Sigmoid colon (tissue), 7 donors: Measurements from ENCODE around the gene FILIP1L. TPM values are rescaled to one million over a fixed set of nuclear protein-coding genes. Genes with fewer than 3 reads are reported as not detected.

Experiments
- DNase-seq: peaks from one replicate; pipeline ENCODE4 v3.0.0-alpha.2; 2019
- H3K27ac ChIP-seq, 4 donors: fragments of 200-600 bp; sonication (generic); one replicate each; pipeline ENCODE4 v1.5.1; 2016 to 2019; ENCODE audit warnings: mild to moderate bottlenecking in 1 of 4
- H3K27me3 ChIP-seq, 3 donors: fragments of 200-600 bp; sonication (generic); one replicate each; pipeline ENCODE4 v1.5.1; 2019; ENCODE audit warnings: mild to moderate bottlenecking in 1 of 3
- H3K36me3 ChIP-seq, 4 donors: fragments of 200-600 bp; sonication (generic); one replicate each; pipeline ENCODE4 v1.5.1; 2016 to 2019
- H3K4me1 ChIP-seq, 4 donors: fragments of 200-600 bp; sonication (generic); one replicate each; pipeline ENCODE4 v1.5.1; 2017 to 2019
- H3K4me3 ChIP-seq, 4 donors: fragments of 200-600 bp; sonication (generic); one replicate each; pipeline ENCODE4 v1.5.1; 2017 to 2019; ENCODE audit warnings: mild to moderate bottlenecking in 2 of 4, moderate library complexity in 1 of 4
- H3K9me3 ChIP-seq, 4 donors: fragments of 200-600 bp in 3 of 4; sonication (generic) in 3 of 4; one replicate each; pipeline versions ENCODE4 v1.5.1 to v1.6.1; 2013 to 2019
- CTCF ChIP-seq, 4 experiments: fragments of 450-650 bp in 3 of 4; fragments of 200-600 bp in 1 of 4; IDR thresholded peaks; one replicate each; pipeline ENCODE4 v1.5.1; 2016 to 2019; ENCODE audit warnings: antibody characterized with exemption in 4 of 4, mild to moderate bottlenecking in 3 of 4, moderate library complexity in 2 of 4
- EP300 ChIP-seq, 4 donors: sonication (generic); formaldehyde crosslinking; IDR thresholded peaks; one replicate each; pipeline ENCODE4 v1.6.1; 2017; ENCODE audit warnings: antibody characterized with exemption in 4 of 4
- POLR2A ChIP-seq, 2 donors: fragments of 450-650 bp; IDR thresholded peaks; one replicate each; pipeline ENCODE4 v1.6.1; 2016; ENCODE audit warnings: antibody characterized with exemption in 2 of 2, mild to moderate bottlenecking in 2 of 2, moderate library complexity in 2 of 2
- POLR2AphosphoS5 ChIP-seq, 4 donors: sonication (generic); formaldehyde crosslinking; IDR thresholded peaks; one replicate each; pipeline ENCODE4 v1.6.1; 2017; ENCODE audit warnings: antibody characterized with exemption in 4 of 4
- WGBS, 2 donors: extraction: QIAGEN DNeasy Blood & Tissue Kit; methylation state at CpG; one replicate each; pipeline ENCODE4 v1.1.7; 2013; 5-methylcytosine and 5-hydroxymethylcytosine counted together
- intact Hi-C: fragments of 100-400 bp; cut with DNase I; formaldehyde crosslinking; loops from one replicate; pipeline ENCODE4 v1.15.1; 2023
- polyA plus RNA-seq, 3 donors: library from polyadenylated mRNA; stranded (reverse); fragments of 200-250 nt; gene quantifications; one replicate each; pipeline ENCODE4 v1.2.3, GENCODE V29; 2013
- total RNA-seq, 4 donors: library from RNA; depleted of rRNA; stranded (reverse); fragments of >200 nt; gene quantifications; one replicate each; pipeline ENCODE4 v1.1.0, GENCODE V29; 2016
- donor health status: healthy with polysubstance abuse.
- donor health status: Bipolar disorder and iron deficiency.
- donor health status: healthy.

FILIP1L gene
- total and polyA plus RNA-seq, 7 donors: 6.0 to 93.3 (median 42.5) TPM

- Histone ChIP-seq H3K36me3 (no peaks in the 10 kb centered on the region), H3K27ac (peak overlapping the region in 2 of 4 donors; percentile 43 to 51), H3K4me3 (no peak overlapping the region), H3K4me1 (peaks cover 0 to 47% (median 28%) of the 10 kb centered on the region in 4 donors), H3K27me3 (no peaks in the 10 kb centered on the region), H3K9me3 (no peaks in the 10 kb centered on the region)
- TF ChIP-seq POLR2A (IDR thresholded peaks at IDR 0.05): no peak
- no peak for TF ChIP-seq CTCF (IDR thresholded peaks at IDR 0.05)
- TF ChIP-seq POLR2AphosphoS5 (IDR thresholded peaks at IDR 0.05): no peak
- TF ChIP-seq EP300 (IDR thresholded peaks at IDR 0.05): no peak
- no peak for DNase-seq
- 91 to 95% methylated on average over 3 of the region's 3 CpGs for WGBS, 2 donors
- intact Hi-C loops: no loop called here
Measured at GRCh38 chr3:99947356-99947755, 166.9 kb downstream of the FILIP1L start.

- H3K27ac ChIP-seq: peak overlapping the region; percentile 29 to 74 (median 56)
- H3K9me3 ChIP-seq: no peaks in the 10 kb centered on the region
- peaks cover 0 to 47% (median 32%) of the 10 kb centered on the region in 4 donors for H3K4me1 ChIP-seq
- TF ChIP-seq POLR2AphosphoS5 (IDR thresholded peaks at IDR 0.05) (peak in 1 of 4 donors; percentile 15), CTCF (IDR thresholded peaks at IDR 0.05) (no peak), EP300 (IDR thresholded peaks at IDR 0.05) (no peak), POLR2A (IDR thresholded peaks at IDR 0.05) (no peak)
- no peak for DNase-seq
- H3K27me3 ChIP-seq: no peaks in the 10 kb centered on the region
- H3K36me3 ChIP-seq: no peaks in the 10 kb centered on the region
- intact Hi-C loops: no loop called here
- WGBS, 2 donors: 28 to 59% methylated on average over 5 of the region's 5 CpGs
- no peak overlapping the region for H3K4me3 ChIP-seq
Measured at GRCh38 chr3:99945328-99945995, 168.8 kb downstream of the FILIP1L start.

- Histone ChIP-seq H3K9me3 (no peaks in the 10 kb centered on the region), H3K27me3 (no peaks in the 10 kb centered on the region), H3K4me1 (peaks cover 0 to 60% (median 44%) of the 10 kb centered on the region in 4 donors), H3K36me3 (no peaks in the 10 kb centered on the region), H3K4me3 (no peak overlapping the region), H3K27ac (peak overlapping the region in 2 of 4 donors; percentile 64 to 74)
- 82 to 83% methylated on average over 4 of the region's 4 CpGs for WGBS, 2 donors
- TF ChIP-seq POLR2A (IDR thresholded peaks at IDR 0.05): no peak
- DNase-seq: no peak
- intact Hi-C loops: no loop called here
Measured at GRCh38 chr3:99943931-99944761, 170.2 kb downstream of the FILIP1L start.

GRCh38 chr3:99941211-99941610, 173.1 kb downstream of the FILIP1L start:
- WGBS, 2 donors: 89 to 90% methylated on average over 1 of the region's 1 CpG
- Histone ChIP-seq H3K4me1 (peaks cover 0 to 72% (median 57%) of the 10 kb centered on the region in 4 donors), H3K27me3 (no peaks in the 10 kb centered on the region), H3K4me3 (no peak overlapping the region), H3K36me3 (no peaks in the 10 kb centered on the region), H3K27ac (no peak overlapping the region), H3K9me3 (no peaks in the 10 kb centered on the region)
- DNase-seq: no peak
- intact Hi-C loops: no loop called here
- TF ChIP-seq POLR2A (IDR thresholded peaks at IDR 0.05) (no peak), POLR2AphosphoS5 (IDR thresholded peaks at IDR 0.05) (no peak), EP300 (IDR thresholded peaks at IDR 0.05) (no peak), CTCF (IDR thresholded peaks at IDR 0.05) (no peak)

GRCh38 chr3:99940350-99940749, 174.0 kb downstream of the FILIP1L start:
- Histone ChIP-seq H3K4me1 (peaks cover 0 to 73% (median 55%) of the 10 kb centered on the region in 4 donors), H3K27me3 (no peaks in the 10 kb centered on the region), H3K9me3 (no peaks in the 10 kb centered on the region), H3K4me3 (no peak overlapping the region), H3K36me3 (no peaks in the 10 kb centered on the region), H3K27ac (peak overlapping the region in 2 of 4 donors; percentile 76 to 84)
- DNase-seq: no peak
- intact Hi-C loops: no loop called here
- 81 to 87% methylated on average over 2 of the region's 2 CpGs for WGBS, 2 donors
- TF ChIP-seq CTCF (IDR thresholded peaks at IDR 0.05): no peak
- no peak for TF ChIP-seq POLR2AphosphoS5 (IDR thresholded peaks at IDR 0.05)
- TF ChIP-seq EP300 (IDR thresholded peaks at IDR 0.05): no peak
- TF ChIP-seq POLR2A (IDR thresholded peaks at IDR 0.05): no peak
